ENCODE results near the gene SOCS3.

DNA sequence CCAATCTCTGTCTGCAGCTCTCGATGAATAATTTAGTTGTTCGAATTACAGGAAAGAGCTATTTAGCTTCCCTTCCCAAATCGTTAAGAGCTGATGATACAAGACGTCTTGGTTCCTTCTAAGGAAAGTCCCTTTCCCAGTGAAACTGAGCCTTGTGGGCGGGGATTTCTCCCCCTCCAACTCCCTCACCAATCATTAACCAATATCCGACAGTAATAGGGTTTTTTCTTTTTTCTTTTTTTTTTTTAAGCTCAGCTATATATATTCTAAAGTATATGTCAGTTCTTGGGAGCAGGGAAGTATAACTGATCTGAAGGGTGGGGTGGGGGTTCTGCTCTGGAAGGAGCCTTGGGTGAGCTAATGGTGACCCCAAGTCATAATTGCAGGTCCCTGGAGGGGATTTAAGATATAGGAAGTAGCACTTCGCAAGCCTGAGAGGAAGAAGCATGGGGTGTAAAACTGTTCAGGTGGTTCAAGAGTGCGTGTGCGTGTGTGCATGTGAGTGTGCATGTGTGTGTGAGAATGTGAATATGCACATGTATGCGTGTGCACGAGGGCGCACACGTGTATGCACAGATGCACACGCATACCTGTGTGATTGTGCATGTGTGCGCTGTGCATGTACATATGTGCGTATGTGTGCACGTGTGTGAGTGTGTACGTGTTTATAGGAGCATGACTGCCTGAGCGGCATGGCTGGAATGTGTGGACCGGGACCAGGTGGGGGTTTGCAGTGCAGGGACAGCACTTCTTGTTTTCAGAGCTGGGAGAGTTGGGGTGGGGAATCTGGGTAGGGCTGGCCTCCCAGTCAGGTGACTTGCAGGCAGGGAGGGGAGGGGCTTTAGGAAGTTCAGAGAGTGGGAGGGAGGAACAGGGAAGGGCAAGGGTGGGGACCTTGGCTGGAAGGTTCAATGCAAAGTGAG is 42.7 kb downstream of the SOCS3 start:
- TF ChIP-seq, protein P1, sequence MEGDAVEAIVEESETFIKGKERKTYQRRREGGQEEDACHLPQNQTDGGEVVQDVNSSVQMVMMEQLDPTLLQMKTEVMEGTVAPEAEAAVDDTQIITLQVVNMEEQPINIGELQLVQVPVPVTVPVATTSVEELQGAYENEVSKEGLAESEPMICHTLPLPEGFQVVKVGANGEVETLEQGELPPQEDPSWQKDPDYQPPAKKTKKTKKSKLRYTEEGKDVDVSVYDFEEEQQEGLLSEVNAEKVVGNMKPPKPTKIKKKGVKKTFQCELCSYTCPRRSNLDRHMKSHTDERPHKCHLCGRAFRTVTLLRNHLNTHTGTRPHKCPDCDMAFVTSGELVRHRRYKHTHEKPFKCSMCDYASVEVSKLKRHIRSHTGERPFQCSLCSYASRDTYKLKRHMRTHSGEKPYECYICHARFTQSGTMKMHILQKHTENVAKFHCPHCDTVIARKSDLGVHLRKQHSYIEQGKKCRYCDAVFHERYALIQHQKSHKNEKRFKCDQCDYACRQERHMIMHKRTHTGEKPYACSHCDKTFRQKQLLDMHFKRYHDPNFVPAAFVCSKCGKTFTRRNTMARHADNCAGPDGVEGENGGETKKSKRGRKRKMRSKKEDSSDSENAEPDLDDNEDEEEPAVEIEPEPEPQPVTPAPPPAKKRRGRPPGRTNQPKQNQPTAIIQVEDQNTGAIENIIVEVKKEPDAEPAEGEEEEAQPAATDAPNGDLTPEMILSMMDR (IDR thresholded peaks at IDR 0.05), result no peak
- no peak for TF ChIP-seq POLR2A (IDR thresholded peaks at IDR 0.05)
- no peak for TF ChIP-seq EP300 (IDR thresholded peaks at IDR 0.05)

Data from tibial nerve (tissue), 4 donors.